Breast epithelium (tissue), 4 donors: ENCODE data around the gene PANK3. TPM values are rescaled to one million over a fixed set of nuclear protein-coding genes. Genes with fewer than 3 reads are reported as not detected.

ENCODE experiments used
- DNase-seq, 2 donors: peaks; one replicate each; pipeline ENCODE4 v3.0.0-alpha.2; 2019; ENCODE audit warnings: low spot score in 2 of 2
- H3K27ac ChIP-seq, 2 donors: fragments of 200-600 bp; sonication (generic) in 1 of 2; one replicate each; pipeline ENCODE4 v1.5.1; 2016 to 2019; ENCODE audit warnings: mild to moderate bottlenecking in 1 of 2
- H3K27me3 ChIP-seq, 2 donors: fragments of 200-600 bp; sonication (generic) in 1 of 2; one replicate each; pipeline versions ENCODE4 v1.5.1 to v1.6.0; 2017 to 2019; ENCODE audit warnings: control low read depth in 1 of 2, mild to moderate bottlenecking in 1 of 2
- H3K36me3 ChIP-seq: fragments of 200-600 bp; one replicate; pipeline ENCODE4 v1.5.1; 2019
- H3K4me1 ChIP-seq, 2 donors: fragments of 200-600 bp; sonication (generic); one replicate each; pipeline ENCODE4 v1.5.1; 2016 to 2019; ENCODE audit warnings: control low read depth in 1 of 2
- H3K4me3 ChIP-seq, 3 donors: fragments of 200-600 bp; sonication (generic); 1 replicate in 2 of 3; 2 replicates in 1 of 3; pipeline ENCODE4 v1.5.1; 2016 to 2019; ENCODE audit warnings: mild to moderate bottlenecking in 3 of 3, moderate library complexity in 2 of 3
- H3K9me3 ChIP-seq, 2 donors: fragments of 200-600 bp; sonication (generic) in 1 of 2; one replicate each; pipeline ENCODE4 v1.5.1; 2016 to 2019; ENCODE audit warnings: control low read depth in 1 of 2
- CTCF ChIP-seq, 3 donors: fragments of 450-650 bp; IDR thresholded peaks; one replicate each; pipeline ENCODE4 v1.5.1; 2016 to 2017; ENCODE audit warnings: antibody characterized with exemption in 3 of 3, mild to moderate bottlenecking in 3 of 3, moderate library complexity in 3 of 3
- POLR2A ChIP-seq: fragments of 450-650 bp; IDR thresholded peaks from one replicate; pipeline ENCODE4 v1.6.1; 2016; ENCODE audit warnings: antibody characterized with exemption, mild to moderate bottlenecking, moderate library complexity
- POLR2AphosphoS5 ChIP-seq, 3 donors: sonication (generic); formaldehyde crosslinking; IDR thresholded peaks; one replicate each; pipeline ENCODE4 v1.6.1; 2017; ENCODE audit warnings: antibody characterized with exemption in 3 of 3
- intact Hi-C: fragments of 100-400 bp; cut with DNase I; formaldehyde crosslinking; loops from one replicate; pipeline ENCODE4 v1.15.1; 2023; ENCODE audit warnings: low total_unique reads
- total RNA-seq, 3 donors: library from RNA; depleted of rRNA; stranded (reverse); fragments of >200 nt; gene quantifications; one replicate each; pipeline ENCODE4 v1.1.0, GENCODE V29; 2016

The PANK3 gene
- total RNA-seq, 3 donors from 2014 or later, result 29.9 to 56.1 (median 41.0) TPM

GRCh38 chr5:168570490-168571328 lies 8.5 kb downstream of the PANK3 start:
- Histone ChIP-seq H3K9me3 (no peaks in the 10 kb centered on the region), H3K27ac (no peak overlapping the region), H3K27me3 (no peaks in the 10 kb centered on the region), H3K36me3 (no peaks in the 10 kb centered on the region), H3K4me1 (no peaks in the 10 kb centered on the region), H3K4me3 (no peak overlapping the region)
- TF ChIP-seq POLR2AphosphoS5 (IDR thresholded peaks at IDR 0.05) (no peak), POLR2A (no peak), CTCF (IDR thresholded peaks at IDR 0.05) (no peak)
- intact Hi-C loops, result no loop called here
- DNase-seq, result no peak

GRCh38 chr5:168568738-168569137 lies 10.4 kb downstream of the PANK3 start:
- intact Hi-C loops, result no loop called here
- DNase-seq, result no peak
- TF ChIP-seq POLR2AphosphoS5 (IDR thresholded peaks at IDR 0.05), result no peak
- TF ChIP-seq CTCF (IDR thresholded peaks at IDR 0.05), result no peak
- TF ChIP-seq POLR2A, result no peak
- H3K4me1 ChIP-seq, result no peaks in the 10 kb centered on the region
- no peak overlapping the region for H3K4me3 ChIP-seq
- no peaks in the 10 kb centered on the region for H3K9me3 ChIP-seq
- H3K27ac ChIP-seq, result no peak overlapping the region
- H3K36me3 ChIP-seq, result no peaks in the 10 kb centered on the region
- no peaks in the 10 kb centered on the region for H3K27me3 ChIP-seq

- no peaks in the 10 kb centered on the region for H3K4me1 ChIP-seq
- intact Hi-C loops, result no loop called here
- no peak for DNase-seq
- H3K9me3 ChIP-seq, result no peaks in the 10 kb centered on the region
- no peak overlapping the region for H3K4me3 ChIP-seq
- no peaks in the 10 kb centered on the region for H3K27me3 ChIP-seq
- no peak overlapping the region for H3K27ac ChIP-seq
- no peak for TF ChIP-seq POLR2A
- no peak for TF ChIP-seq POLR2AphosphoS5 (IDR thresholded peaks at IDR 0.05)
- TF ChIP-seq CTCF (IDR thresholded peaks at IDR 0.05), result no peak
- H3K36me3 ChIP-seq, result peaks cover 9% of the 10 kb centered on the region
Measured at GRCh38 chr5:168563959-168564358, 15.2 kb downstream of the PANK3 start.

- Histone ChIP-seq H3K4me1 (no peaks in the 10 kb centered on the region), H3K36me3 (peaks cover 9% of the 10 kb centered on the region), H3K9me3 (no peaks in the 10 kb centered on the region), H3K27me3 (no peaks in the 10 kb centered on the region), H3K4me3 (no peak overlapping the region), H3K27ac (no peak overlapping the region)
- no peak for DNase-seq
- no peak for TF ChIP-seq CTCF (IDR thresholded peaks at IDR 0.05)
- no peak for TF ChIP-seq POLR2AphosphoS5 (IDR thresholded peaks at IDR 0.05)
- no peak for TF ChIP-seq POLR2A
- intact Hi-C loops, result no loop called here
Measured at GRCh38 chr5:168562279-168562678, 16.9 kb downstream of the PANK3 start.

DNA sequence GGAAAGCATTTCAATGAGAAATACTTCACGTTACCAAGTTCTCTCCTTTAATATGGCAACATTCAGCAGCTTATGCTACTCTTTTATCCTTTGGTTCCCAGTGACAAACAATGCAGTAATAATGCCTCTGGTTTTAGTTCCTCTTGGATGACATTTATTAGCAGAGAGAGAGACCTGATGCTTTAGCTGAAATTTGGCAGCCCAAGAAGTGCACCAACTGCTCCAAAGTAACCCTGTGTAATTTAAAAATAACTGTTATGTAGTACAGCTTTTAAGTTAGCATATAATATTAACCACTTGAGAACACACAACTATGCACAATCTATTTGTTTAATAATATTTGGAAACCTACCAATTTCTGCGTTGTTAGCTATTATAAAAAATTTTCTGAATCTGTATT lies 21.8 kb downstream of the PANK3 start:
- Histone ChIP-seq H3K9me3 (no peaks in the 10 kb centered on the region), H3K27ac (no peak overlapping the region), H3K36me3 (peaks cover 9% of the 10 kb centered on the region), H3K27me3 (no peaks in the 10 kb centered on the region), H3K4me3 (no peak overlapping the region), H3K4me1 (no peaks in the 10 kb centered on the region)
- intact Hi-C loops, result no loop called here
- TF ChIP-seq CTCF (IDR thresholded peaks at IDR 0.05) (no peak), POLR2A (no peak), POLR2AphosphoS5 (IDR thresholded peaks at IDR 0.05) (no peak)
- no peak for DNase-seq
